Measurements from ENCODE around the gene GLB1L3.

DNA sequence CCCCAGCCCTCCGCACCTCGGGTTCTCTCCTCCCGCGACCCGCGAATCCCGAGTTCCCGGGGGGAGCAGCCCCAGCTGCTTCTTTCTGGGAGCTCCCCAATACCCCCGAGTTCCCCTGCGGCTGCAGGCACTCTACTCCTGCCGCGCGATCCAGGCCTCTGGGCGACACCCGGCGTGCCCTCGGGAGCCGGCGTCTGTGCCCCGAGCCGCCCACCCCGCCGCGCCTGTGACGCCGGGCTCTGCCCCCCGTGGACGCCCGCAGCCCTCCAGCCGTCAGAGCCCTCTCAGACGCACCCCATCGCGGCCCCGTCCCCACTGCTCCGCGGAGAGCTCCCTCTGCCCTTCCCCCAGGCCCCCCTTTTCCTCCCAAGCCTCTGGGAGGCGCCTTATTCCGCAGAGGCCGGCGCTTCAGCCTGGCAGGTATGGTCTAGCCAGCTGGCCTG lies 56.0 kb downstream of the GLB1L3 start:
- TF ChIP-seq, protein P1, sequence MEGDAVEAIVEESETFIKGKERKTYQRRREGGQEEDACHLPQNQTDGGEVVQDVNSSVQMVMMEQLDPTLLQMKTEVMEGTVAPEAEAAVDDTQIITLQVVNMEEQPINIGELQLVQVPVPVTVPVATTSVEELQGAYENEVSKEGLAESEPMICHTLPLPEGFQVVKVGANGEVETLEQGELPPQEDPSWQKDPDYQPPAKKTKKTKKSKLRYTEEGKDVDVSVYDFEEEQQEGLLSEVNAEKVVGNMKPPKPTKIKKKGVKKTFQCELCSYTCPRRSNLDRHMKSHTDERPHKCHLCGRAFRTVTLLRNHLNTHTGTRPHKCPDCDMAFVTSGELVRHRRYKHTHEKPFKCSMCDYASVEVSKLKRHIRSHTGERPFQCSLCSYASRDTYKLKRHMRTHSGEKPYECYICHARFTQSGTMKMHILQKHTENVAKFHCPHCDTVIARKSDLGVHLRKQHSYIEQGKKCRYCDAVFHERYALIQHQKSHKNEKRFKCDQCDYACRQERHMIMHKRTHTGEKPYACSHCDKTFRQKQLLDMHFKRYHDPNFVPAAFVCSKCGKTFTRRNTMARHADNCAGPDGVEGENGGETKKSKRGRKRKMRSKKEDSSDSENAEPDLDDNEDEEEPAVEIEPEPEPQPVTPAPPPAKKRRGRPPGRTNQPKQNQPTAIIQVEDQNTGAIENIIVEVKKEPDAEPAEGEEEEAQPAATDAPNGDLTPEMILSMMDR (conservative IDR thresholded peaks at IDR 0.05; ENCODE audit: low read length), result no peak
- no peak for TF ChIP-seq EZH2phosphoT487 (IDR thresholded peaks at IDR 0.05; ENCODE audit: borderline replicate concordance)
